GM19372 (cell line): Measurements from ENCODE around the gene TNNC1.

Source experiments
- ATAC-seq: cut with Tn5 transposase; IDR thresholded peaks from one replicate; pipeline ENCODE4 v1.9.1; 2021; ENCODE audit warnings: mild to moderate bottlenecking, low read depth, moderate library complexity; ENCODE audit not compliant: unreplicated experiment

TNNC1 gene

DNA sequence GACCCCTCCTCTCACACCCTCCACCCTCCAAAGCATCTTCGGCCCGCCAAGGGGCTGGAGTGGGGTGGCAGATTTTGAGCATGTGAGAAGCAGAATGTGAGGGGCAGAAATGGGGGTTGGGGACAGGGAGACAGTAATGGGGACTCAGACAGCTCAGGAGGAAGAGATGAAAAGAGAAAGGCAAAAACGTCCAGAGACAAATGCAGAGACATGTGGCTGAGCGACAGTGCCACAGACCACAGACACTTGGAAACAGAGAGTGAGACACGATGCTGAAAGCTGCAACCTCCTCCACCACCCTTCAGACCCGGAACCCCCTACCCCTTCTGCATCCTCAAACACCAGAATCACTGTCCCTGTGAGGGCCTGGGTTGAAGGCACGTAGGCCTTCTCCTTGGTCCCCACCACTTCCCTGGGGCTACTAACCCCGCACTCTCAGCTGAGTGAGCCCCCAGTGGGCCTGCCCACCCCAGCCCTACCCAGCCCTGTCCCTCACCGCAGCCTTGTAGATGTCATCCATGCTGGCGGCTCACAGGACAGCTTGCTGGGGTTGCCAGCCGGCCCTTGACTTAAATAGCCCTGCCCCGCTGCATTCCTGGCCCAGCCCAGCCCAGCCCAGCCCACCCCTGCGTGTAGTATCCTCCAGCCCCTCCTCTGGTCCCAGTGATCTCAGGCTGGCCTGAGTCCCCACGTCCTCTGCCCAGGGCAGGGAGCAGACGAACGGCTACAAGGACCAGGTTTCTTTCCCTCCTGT, at the start of gene TNNC1:
Gene TNNC1, minus strand, starts transcription at position 546 of the 754 bp plus-strand sequence. Its CDS starts 26 bp downstream, at position 520.
- no peak for ATAC-seq

- no peak for ATAC-seq
Measured at GRCh38 chr3:52502808-52503350, 49.0 kb upstream of the TNNC1 start.

DNA sequence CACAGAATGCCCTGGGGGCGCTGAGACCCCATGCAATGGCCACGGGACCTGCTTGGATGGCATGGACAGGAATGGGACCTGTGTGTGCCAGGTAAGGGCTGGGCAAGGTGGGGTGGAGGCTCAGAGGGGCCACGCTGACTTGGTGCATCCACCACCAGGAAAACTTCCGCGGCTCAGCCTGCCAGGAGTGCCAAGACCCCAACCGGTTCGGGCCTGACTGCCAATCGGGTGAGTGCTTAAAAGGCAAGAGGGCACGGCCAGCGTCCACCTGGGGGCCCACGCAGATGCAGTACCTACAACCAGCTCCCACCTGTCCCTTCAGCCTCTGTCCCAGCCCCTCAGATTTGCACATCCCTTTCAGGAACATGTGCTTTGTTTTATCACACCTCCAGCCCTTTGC, 48.2 kb upstream of the TNNC1 start:
- ATAC-seq: no peak

DNA sequence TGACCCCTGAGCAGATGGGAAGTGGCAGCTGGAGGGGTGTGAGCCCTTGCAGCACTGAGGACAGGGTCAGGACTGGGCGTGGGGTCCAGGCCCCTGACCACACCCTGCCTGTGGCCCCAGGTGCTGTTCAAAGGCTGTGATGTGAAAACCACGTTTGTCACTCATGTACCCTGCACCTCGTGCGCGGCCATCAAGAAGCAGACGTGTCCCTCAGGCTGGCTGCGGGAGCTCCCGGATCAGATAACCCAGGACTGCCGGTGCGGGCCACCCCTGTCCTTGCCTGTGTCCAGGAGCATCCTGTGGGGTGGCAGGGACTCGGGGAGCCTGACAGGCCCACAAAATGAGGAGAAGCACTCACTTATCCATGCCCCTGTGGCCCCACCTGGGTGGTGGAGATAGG, 47.2 kb upstream of the TNNC1 start:
- ATAC-seq: no peak

- ATAC-seq: no peak
Measured at GRCh38 chr3:52498137-52499054, 44.6 kb upstream of the TNNC1 start.

DNA sequence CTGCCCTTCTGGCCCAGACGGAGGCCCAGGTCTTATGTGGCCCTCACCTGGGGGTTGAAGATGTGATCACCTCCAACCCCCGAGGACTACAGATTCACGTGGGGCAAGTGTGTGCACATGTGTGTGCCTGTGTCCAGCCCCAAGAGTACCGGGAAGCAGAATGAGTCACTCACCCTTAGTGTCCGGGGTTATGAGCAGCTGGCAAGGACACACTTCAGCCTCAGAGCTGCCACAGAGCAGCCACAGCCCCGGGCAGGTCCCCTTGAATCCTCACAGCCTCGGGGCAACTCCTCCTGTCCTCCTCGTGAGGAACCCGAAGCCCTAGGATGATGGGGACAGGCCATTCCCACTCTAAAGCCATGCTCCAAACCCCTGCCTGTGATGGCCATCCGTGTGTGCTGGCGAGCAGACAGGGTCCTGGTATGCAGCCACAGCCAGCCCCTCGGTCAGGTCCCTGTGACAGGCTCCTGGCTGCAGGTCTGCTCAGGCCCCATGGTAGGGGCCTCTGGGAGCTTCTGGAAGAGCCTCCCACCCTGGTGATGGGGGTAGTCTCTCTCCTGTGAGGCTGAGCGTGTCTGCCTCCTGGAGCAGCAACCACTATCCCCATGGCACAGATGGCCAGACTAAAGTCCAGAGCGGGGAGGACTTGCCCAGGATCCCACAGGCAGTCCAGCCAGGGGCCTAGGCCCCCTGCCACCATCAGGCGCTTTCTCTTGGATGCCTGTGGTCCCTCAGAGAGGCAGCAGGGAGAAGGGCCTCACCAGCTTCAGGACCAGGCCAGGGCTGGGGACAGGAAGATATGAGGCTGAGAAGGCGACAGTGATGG, 42.1 kb upstream of the TNNC1 start:
- ATAC-seq: no peak

DNA sequence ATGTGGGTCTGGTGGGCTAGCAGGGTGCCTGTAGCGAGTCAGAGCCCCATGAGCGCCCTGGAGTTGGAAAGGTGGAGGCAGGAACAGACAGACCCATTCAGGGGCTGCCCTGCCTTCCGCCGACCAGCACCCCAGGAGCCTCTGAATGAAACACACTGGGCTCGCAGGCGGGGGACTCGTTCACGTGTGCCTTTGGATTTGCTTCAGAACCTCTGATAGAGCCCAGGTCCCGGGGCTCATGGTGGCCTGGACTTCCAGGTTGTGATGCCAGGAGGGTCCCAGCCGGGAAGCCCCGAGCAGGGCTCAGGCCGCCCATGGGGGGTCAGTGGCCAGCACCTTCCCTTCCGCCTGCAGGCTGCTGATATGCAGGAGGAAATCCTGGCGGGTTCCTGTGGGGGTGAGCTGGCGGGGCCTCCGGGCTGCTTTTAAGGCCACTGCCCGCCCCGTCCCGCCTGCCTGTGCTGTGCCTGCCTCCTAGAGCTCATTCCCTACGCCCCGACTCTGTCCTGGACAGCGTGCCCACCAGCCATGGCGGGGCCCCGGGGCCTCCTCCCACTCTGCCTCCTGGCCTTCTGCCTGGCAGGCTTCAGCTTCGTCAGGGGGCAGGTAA, 41.1 kb upstream of the TNNC1 start, which contains the start of gene STAB1:
Gene STAB1, plus strand, starts transcription at position 453 of the 610 bp plus-strand sequence. Its CDS starts 76 bp downstream, at position 529.
- no peak for ATAC-seq

DNA sequence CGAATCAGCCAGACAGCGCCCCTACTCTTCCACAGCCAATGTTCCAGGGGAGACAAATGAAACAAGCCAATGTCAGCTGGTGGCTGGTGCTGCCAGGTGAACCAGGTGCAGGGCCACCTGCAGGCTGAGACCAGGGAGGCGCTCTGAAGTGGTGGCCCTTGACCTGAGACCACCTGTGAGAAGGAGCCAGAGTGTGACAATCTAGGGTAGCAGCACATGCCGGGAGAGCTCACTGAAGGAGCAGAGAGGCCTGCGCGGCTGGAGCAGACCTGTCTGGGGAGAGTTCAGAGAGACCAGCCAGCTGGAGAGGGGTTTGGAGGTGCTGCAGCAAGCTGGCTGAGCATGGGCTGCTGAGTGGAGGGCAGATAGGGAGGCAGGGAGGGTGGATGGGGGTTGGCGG, 40.6 kb upstream of the TNNC1 start:
- no peak for ATAC-seq

DNA sequence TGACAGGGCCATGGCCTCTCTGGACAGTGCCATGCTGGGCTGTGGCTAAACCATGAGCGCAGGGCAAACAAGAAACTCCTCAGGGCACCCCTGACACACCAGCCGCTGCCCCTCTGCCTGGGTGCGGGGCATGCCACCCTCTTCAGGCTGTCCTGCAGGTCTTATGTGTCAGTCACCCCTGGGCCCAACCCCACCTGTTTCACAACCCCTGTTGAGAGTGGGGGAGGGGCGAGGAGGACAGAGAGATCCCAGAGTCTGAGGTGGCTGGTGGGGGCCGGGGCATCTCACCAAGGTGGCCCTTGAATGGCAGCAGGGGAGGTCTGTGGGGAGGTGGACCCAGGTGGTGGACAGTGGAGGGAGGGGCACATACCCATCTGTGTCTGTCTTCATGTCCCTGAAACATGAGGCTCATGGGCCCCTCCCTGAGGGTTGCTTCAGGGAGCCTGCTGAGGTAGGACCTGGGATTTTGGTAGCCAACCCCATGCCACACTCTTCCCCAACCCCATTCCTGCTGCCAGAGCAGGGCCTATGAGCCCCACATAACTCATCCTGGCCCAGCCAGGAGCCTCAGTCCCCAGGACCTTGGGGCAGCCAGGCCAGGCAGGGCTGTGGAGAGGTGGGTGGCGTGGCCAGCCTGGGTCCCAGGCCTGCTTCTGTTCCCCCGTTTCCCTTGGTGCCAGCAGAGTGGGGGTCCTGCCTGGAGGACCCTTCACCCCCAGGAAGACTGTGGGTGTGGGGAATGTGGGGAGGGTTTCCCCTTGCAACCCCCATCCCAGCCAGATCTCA, 39.6 kb upstream of the TNNC1 start:
- ATAC-seq: no peak

DNA sequence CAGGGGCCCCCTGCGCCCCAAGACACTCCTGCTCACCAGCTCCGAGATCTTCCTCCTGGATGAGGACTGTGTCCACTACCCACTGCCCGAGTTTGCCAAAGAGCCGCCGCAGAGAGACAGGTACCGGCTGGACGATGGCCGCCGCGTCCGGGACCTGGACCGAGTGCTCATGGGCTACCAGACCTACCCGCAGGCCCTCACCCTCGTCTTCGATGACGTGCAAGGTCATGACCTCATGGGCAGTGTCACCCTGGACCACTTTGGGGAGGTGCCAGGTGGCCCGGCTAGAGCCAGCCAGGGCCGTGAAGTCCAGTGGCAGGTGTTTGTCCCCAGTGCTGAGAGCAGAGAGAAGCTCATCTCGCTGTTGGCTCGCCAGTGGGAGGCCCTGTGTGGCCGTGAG, 38.2 kb upstream of the TNNC1 start:
- ATAC-seq: no peak

DNA sequence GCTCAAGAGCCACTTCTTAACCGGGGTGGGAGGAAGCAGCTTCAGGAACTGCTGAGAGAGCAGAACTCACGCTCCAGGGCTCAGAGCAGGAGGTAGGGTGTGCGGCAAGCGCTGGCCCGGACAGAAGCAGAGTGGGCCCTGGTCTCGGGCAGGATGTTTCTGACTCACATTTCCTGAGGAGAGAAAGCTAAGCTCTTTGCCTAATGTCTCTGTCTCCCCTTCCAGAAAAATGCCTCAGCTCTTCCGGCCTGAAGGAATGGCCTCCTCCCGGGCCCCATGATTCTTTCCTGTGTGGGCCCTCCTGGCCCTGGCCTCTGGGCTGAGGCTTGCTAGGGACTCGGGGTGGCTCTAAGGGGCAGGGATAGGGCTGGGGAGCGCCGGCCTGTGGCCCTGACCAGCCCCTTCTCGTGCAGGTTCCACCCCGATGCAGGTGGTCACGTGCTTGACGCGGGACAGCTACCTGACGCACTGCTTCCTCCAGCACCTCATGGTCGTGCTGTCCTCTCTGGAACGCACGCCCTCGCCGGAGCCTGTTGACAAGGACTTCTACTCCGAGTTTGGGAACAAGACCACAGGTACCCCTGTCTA, 37.2 kb upstream of the TNNC1 start:
- no peak for ATAC-seq

DNA sequence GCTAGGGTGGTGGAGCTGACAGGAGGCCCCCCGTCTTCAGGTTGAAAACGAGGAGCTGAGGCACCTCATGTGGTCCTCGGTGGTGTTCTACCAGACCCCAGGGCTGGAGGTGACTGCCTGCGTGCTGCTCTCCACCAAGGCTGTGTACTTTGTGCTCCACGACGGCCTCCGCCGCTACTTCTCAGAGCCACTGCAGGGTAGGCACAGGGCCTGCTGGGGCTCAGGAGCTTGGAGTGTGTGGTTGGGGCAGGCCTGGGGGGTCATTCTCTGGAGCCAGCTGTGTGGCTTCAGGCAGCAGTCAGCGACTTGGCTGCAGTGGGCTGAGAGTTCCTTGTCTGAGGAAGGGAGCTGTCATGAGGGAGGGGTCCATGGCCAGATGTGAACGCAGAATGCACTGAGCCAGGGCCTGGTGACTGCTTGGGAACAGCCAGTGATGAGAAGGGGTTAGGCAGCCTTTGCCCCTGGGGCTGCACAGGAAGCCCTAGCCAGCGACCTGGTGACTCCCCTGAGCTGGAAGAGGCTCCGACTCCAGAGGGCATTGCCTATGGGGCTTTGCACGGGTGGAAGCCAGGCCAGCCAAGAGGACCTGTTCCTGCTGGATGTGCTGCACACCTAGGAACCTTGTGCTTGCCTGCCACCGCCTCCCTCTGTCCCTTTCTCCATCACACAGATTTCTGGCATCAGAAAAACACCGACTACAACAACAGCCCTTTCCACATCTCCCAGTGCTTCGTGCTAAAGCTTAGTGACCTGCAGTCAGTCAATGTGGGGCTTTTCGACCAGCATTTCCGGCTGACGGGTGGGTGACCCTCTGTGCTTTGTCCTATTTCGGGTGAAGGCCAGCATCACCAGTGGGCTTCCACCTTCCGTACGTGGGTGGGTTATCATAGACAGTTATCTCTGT, 36.4 kb upstream of the TNNC1 start:
- no peak for ATAC-seq

- no peak for ATAC-seq
Measured at GRCh38 chr3:52489453-52489852, 35.6 kb upstream of the TNNC1 start.

- ATAC-seq: no peak
Measured at GRCh38 chr3:52488746-52489145, 34.9 kb upstream of the TNNC1 start.

- no peak for ATAC-seq
Measured at GRCh38 chr3:52487788-52488691, 34.2 kb upstream of the TNNC1 start.

DNA sequence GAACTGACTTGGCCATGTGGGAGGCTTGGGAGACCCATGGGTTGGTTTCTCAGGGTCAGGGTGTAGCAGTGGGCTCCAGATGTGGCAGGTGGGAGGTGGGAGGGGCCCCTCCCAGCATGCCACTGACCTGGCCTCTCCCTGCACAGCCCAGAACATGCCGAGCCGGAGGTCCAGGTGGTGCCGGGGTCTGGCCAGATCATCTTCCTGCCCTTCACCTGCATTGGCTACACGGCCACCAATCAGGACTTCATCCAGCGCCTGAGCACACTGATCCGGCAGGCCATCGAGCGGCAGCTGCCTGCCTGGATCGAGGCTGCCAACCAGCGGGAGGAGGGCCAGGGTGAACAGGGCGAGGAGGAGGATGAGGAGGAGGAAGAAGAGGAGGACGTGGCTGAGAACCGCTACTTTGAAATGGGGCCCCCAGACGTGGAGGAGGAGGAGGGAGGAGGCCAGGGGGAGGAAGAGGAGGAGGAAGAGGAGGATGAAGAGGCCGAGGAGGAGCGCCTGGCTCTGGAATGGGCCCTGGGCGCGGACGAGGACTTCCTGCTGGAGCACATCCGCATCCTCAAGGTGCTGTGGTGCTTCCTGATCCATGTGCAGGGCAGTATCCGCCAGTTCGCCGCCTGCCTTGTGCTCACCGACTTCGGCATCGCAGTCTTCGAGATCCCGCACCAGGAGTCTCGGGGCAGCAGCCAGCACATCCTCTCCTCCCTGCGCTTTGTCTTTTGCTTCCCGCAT, 33.4 kb upstream of the TNNC1 start:
- no peak for ATAC-seq
